Heart left ventricle (tissue), 16 donors: ENCODE data around the gene C1orf35. TPM values are rescaled to one million over a fixed set of nuclear protein-coding genes. Genes with fewer than 3 reads are reported as not detected.

Source experiments
- ATAC-seq, 4 donors: fragments of 200-7000 bp; cut with Tn5 transposase; one replicate each; pipeline ENCODE4 v1.9.1; 2020 to 2022; ENCODE audit warnings: moderate library complexity in 4 of 4, mild to moderate bottlenecking in 3 of 4, moderate number of reproducible peaks in 1 of 4
- DNase-seq, 5 donors: peaks; one replicate each; pipeline ENCODE4 v3.0.0-alpha.2; 2020
- H3K27ac ChIP-seq, 12 donors: fragments of 200-600 bp; sonication (generic) in 4 of 12; one replicate each; pipeline versions ENCODE4 v1.5.0 to v1.8.0; 2016 to 2022; ENCODE audit warnings: mild to moderate bottlenecking in 2 of 12
- H3K27me3 ChIP-seq, 9 donors: fragments of 200-600 bp; sonication (generic) in 2 of 9; one replicate each; pipeline versions ENCODE4 v1.5.1 to v1.8.0; 2016 to 2022; ENCODE audit warnings: mild to moderate bottlenecking in 3 of 9
- H3K36me3 ChIP-seq, 9 donors: fragments of 200-600 bp; sonication (generic) in 2 of 9; one replicate each; pipeline versions ENCODE4 v1.5.0 to v1.8.0; 2018 to 2022; ENCODE audit warnings: mild to moderate bottlenecking in 2 of 9
- H3K4me1 ChIP-seq, 12 donors: fragments of 200-600 bp; sonication (generic) in 4 of 12; one replicate each; pipeline versions ENCODE4 v1.5.0 to v1.8.0; 2016 to 2022; ENCODE audit warnings: mild to moderate bottlenecking in 3 of 12
- H3K4me3 ChIP-seq, 12 donors: fragments of 200-600 bp; sonication (generic) in 4 of 12; one replicate each; pipeline versions ENCODE4 v1.5.0 to v1.8.0; 2017 to 2022; ENCODE audit warnings: mild to moderate bottlenecking in 9 of 12, moderate library complexity in 4 of 12
- H3K9me3 ChIP-seq, 12 donors: fragments of 200-600 bp; sonication (generic) in 4 of 12; one replicate each; pipeline versions ENCODE4 v1.5.0 to v1.8.0; 2016 to 2022; ENCODE audit warnings: mild to moderate bottlenecking in 1 of 12
- CTCF ChIP-seq, 12 donors: fragments of 200-600 bp; sonication (generic) in 4 of 12; IDR thresholded peaks; one replicate each; pipeline versions ENCODE4 v1.5.0 to v1.8.0; 2018 to 2022; ENCODE audit warnings: antibody characterized with exemption in 12 of 12, mild to moderate bottlenecking in 5 of 12
- POLR2A ChIP-seq, 2 donors: fragments of 450-650 bp; IDR thresholded peaks; one replicate each; pipeline ENCODE4 v1.6.1; 2017; ENCODE audit warnings: antibody characterized with exemption in 2 of 2, mild to moderate bottlenecking in 2 of 2, moderate library complexity in 2 of 2
- WGBS, 4 donors: extraction: QIAGEN DNeasy Blood & Tissue Kit in 2 of 4; methylation state at CpG; one replicate each; pipeline versions ENCODE4 v1.1.5 to v1.1.7; 2013 to 2018; 5-methylcytosine and 5-hydroxymethylcytosine counted together
- intact Hi-C, 10 donors: fragments of 100-400 bp; cut with DNase I; formaldehyde crosslinking; loops; one replicate each; pipeline versions ENCODE4 v1.11.1 to v1.14.2; 2022
- polyA plus RNA-seq, 2 donors: library from polyadenylated mRNA; stranded (reverse); fragments of 200-250 nt; gene quantifications; one replicate each; pipeline ENCODE4 v1.2.3, GENCODE V29; 2013
- total RNA-seq, 9 donors: library from RNA; depleted of rRNA in 2 of 9; stranded (reverse); fragments of >200 nt in 2 of 9; fragmentation: NEBNext Ultra II Directional in 3 of 9; extraction: Animal tissue kit (Norgen Biotek cat#: 25700) in 3 of 9; gene quantifications; one replicate each; pipeline versions ENCODE4 v1.1.0 to v1.2.4, GENCODE V29; 2016 to 2023
- donor health status: ischemic (EF 13 %, LVEDD 7.1; RV severe dilation, severe dysfunction).
- donor health status: healthy with polysubstance abuse.
- donor health status: DM: no; HTN: yes; CAD: no.
- donor health status: DM: no; HTN: no; CAD: no.
- donor health status: ischemic (EF 25% LVEDD 6.9; RV normal size, moderate dysfunction).
- donor health status: ischemic (EF 25% LVEDD 5.7; RV mildly dilated, moderate dysfunction).
- donor health status: healthy.
- donor health status: DM: yes; HTN: yes; CAD: no.
- donor health status: ischemic (EF 35%, LVEDD 5.7; RV mildly dilated, moderate dysfunction).
- donor health status: nonischemic (EF 11% LVEDD 7.7; RV severe dilation, severe dysfunction).
- donor health status: DM: yes; HTN: yes; CAD: no.
- donor health status: PGD.
- donor health status: ischemic (EF 29% LVEDD 5.4; RV normal size, mild dysfunction).
- donor health status: nonischemic (EF 23%, LVEDD 6.1; RV moderate dilation, normal function).

C1orf35 gene
- total and polyA plus RNA-seq, 11 donors: 6.2 to 9.8 (median 7.7) TPM

- intact Hi-C loops: no loop called here
- ATAC-seq: no peak
- H3K27ac ChIP-seq: peak overlapping the region in 3 of 12 donors; percentile 4 to 34 (median 13)
- H3K36me3 ChIP-seq: peaks cover 0 to 48% (median 0%) of the 10 kb centered on the region in 9 donors
- peaks cover 0 to 16% (median 7%) of the 10 kb centered on the region in 12 donors for H3K9me3 ChIP-seq
- no peaks in the 10 kb centered on the region for H3K27me3 ChIP-seq
- DNase-seq: no peak
- 49 to 66% (median 57%) methylated on average over 4 of the region's 4 CpGs for WGBS, 4 donors
- no peak overlapping the region for H3K4me3 ChIP-seq
- TF ChIP-seq POLR2A (IDR thresholded peaks at IDR 0.05) (no peak), CTCF (IDR thresholded peaks at IDR 0.05) (no peak)
- H3K4me1 ChIP-seq: peaks cover 45 to 87% (median 73%) of the 10 kb centered on the region in 12 donors
Measured at GRCh38 chr1:228091084-228091483, 12.0 kb downstream of the C1orf35 start.

GRCh38 chr1:228090613-228091081, 12.5 kb downstream of the C1orf35 start:
- Histone ChIP-seq H3K4me3 (no peak overlapping the region), H3K9me3 (peaks cover 0 to 16% (median 7%) of the 10 kb centered on the region in 12 donors), H3K27ac (peak overlapping the region in 4 of 12 donors; percentile 13 to 34 (median 23)), H3K27me3 (no peaks in the 10 kb centered on the region), H3K36me3 (peaks cover 0 to 44% (median 0%) of the 10 kb centered on the region in 9 donors), H3K4me1 (peaks cover 49 to 87% (median 77%) of the 10 kb centered on the region in 12 donors)
- 5 to 22% (median 15%) methylated on average over 1 to 2 of the region's 2 CpGs for WGBS, 4 donors
- peak in 3 of 4 donors; percentile 12 to 42 (median 15) for ATAC-seq
- intact Hi-C loops: no loop called here
- peak in 1 of 5 donors; percentile 52 for DNase-seq
- TF ChIP-seq CTCF (IDR thresholded peaks at IDR 0.05) (no peak), POLR2A (IDR thresholded peaks at IDR 0.05) (no peak)

GRCh38 chr1:228089519-228090380, 13.4 kb downstream of the C1orf35 start:
- Histone ChIP-seq H3K9me3 (peaks cover 0 to 9% (median 6%) of the 10 kb centered on the region in 12 donors), H3K4me3 (no peak overlapping the region), H3K36me3 (peaks cover 0 to 42% (median 0%) of the 10 kb centered on the region in 9 donors), H3K27me3 (no peaks in the 10 kb centered on the region), H3K27ac (peak overlapping the region in 6 of 12 donors; percentile 3 to 32 (median 17)), H3K4me1 (peaks cover 57 to 90% (median 86%) of the 10 kb centered on the region in 12 donors)
- TF ChIP-seq POLR2A (IDR thresholded peaks at IDR 0.05) (no peak), CTCF (IDR thresholded peaks at IDR 0.05) (no peak)
- DNase-seq (peak in 1 of 5 donors; percentile 45), ATAC-seq (no peak)
- 42 to 69% (median 60%) methylated on average over 8 to 12 of the region's 12 CpGs for WGBS, 4 donors
- intact Hi-C loops: loop anchor here in 1 of 10 donors (10.0 kb wide), 1 partner anchor 325 kb away; no protein-coding TSS in a partner anchor
